Coronary artery (tissue), 2 donors: Measurements from ENCODE around the gene PDE6H.

Source experiments
- DNase-seq: peaks from one replicate; pipeline ENCODE4 v3.0.0-alpha.2; 2017; ENCODE audit warnings: low spot score
- H3K27ac ChIP-seq, 2 donors: fragments of 200-600 bp; sonication (generic); one replicate each; pipeline ENCODE4 v1.5.1; 2016 to 2019
- H3K4me3 ChIP-seq: fragments of 200-600 bp; sonication (generic); 2 replicates; pipeline ENCODE4 v1.5.1; 2016; ENCODE audit warnings: mild to moderate bottlenecking, moderate library complexity
- TF ChIP-seq, protein P1 (sequence below): fragments of 200-600 bp; sonication (generic); IDR thresholded peaks from one replicate; pipeline ENCODE4 v1.5.1; 2019; ENCODE audit warnings: antibody characterized with exemption

PDE6H gene

GRCh38 chr12:14972816-14973215, at the start of gene PDE6H:
PDE6H (plus strand) TSS chr12:14973042; CDS start chr12:14978013, 4,971 bp downstream.
- TF ChIP-seq, protein P1, sequence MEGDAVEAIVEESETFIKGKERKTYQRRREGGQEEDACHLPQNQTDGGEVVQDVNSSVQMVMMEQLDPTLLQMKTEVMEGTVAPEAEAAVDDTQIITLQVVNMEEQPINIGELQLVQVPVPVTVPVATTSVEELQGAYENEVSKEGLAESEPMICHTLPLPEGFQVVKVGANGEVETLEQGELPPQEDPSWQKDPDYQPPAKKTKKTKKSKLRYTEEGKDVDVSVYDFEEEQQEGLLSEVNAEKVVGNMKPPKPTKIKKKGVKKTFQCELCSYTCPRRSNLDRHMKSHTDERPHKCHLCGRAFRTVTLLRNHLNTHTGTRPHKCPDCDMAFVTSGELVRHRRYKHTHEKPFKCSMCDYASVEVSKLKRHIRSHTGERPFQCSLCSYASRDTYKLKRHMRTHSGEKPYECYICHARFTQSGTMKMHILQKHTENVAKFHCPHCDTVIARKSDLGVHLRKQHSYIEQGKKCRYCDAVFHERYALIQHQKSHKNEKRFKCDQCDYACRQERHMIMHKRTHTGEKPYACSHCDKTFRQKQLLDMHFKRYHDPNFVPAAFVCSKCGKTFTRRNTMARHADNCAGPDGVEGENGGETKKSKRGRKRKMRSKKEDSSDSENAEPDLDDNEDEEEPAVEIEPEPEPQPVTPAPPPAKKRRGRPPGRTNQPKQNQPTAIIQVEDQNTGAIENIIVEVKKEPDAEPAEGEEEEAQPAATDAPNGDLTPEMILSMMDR: no peak
- no peak for DNase-seq
- H3K4me3 ChIP-seq: no peak within 1 kb of the TSS
- no peak within 1 kb of the TSS for H3K27ac ChIP-seq

GRCh38 chr12:14923944-14924343, 48.9 kb upstream of the PDE6H start:
- TF ChIP-seq, protein P1: no peak
- no peak for DNase-seq
- H3K4me3 ChIP-seq: no peak overlapping the region

GRCh38 chr12:14924541-14924940, 48.3 kb upstream of the PDE6H start:
- no peak for DNase-seq
- Histone ChIP-seq H3K27ac (no peak overlapping the region), H3K4me3 (no peak overlapping the region)
- TF ChIP-seq, protein P1: no peak

More at GRCh38 chr12:14923944-14924343, 48.9 kb upstream of the PDE6H start:
- no peak overlapping the region for H3K27ac ChIP-seq

DNA sequence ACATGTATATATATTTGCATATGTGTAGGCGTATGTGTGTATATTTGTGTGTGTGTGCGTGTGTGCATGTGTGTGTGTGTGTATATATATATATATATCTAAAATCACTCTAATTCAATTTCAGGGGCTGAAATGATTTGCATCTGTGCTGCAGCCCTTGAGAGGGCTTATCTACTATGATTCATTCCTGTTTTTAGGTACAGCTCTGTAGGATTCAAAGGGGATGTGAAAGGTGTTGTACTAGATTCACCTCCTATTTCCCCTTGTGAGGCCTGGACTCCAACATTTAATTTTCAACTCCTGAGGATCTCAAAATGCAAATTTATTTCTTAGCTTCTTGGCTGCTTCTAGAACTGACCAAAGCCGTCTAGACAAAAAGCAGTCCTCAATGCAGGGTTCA, 45.6 kb upstream of the PDE6H start:
- no peak for DNase-seq
- H3K27ac ChIP-seq: no peak overlapping the region
- no peak overlapping the region for H3K4me3 ChIP-seq
- TF ChIP-seq, protein P1: no peak

GRCh38 chr12:14928931-14929330, 43.9 kb upstream of the PDE6H start:
- Histone ChIP-seq H3K27ac (peak overlapping the region; percentile 20 to 39), H3K4me3 (peak overlapping the region; percentile 43)
- TF ChIP-seq, protein P1: no peak
- no peak for DNase-seq

DNA sequence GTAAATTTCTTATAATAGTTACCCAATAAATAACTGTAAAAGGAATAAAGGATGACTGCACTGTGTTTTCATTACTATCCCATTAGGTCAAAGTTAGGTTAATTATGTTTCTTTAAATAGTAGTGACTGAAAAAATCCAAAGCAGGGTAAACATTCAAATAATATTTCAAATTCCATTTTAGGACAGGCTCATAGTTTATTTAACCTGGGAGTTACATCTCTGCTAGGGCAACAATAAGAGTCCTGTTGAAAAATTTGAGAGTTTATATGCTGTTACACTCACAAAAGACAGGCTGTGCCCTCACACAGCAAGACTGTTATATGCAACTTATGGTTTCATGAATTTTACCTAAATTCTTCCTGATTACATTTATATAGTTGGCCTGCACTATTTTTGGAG, 42.5 kb upstream of the PDE6H start:
- H3K27ac ChIP-seq: no peak overlapping the region
- DNase-seq: no peak
- H3K4me3 ChIP-seq: no peak overlapping the region
- TF ChIP-seq, protein P1: no peak

GRCh38 chr12:14931359-14931758, 41.5 kb upstream of the PDE6H start:
- no peak for DNase-seq
- H3K27ac ChIP-seq: no peak overlapping the region
- no peak overlapping the region for H3K4me3 ChIP-seq
- TF ChIP-seq, protein P1: no peak
